GM21529 (cell line): ENCODE results near the gene TNP2.

Source experiments
- ATAC-seq: cut with Tn5 transposase; IDR thresholded peaks from one replicate; pipeline ENCODE4 v1.9.1; 2021; ENCODE audit not compliant: unreplicated experiment

Gene TNP2

GRCh38 chr16:11240636-11241473, 28.3 kb downstream of the TNP2 start:
- ATAC-seq: no peak

GRCh38 chr16:11239644-11240632, 29.2 kb downstream of the TNP2 start:
- ATAC-seq: no peak

- ATAC-seq: no peak
Observed at GRCh38 chr16:11238272-11239202, 30.6 kb downstream of the TNP2 start.

- no peak for ATAC-seq
Observed at GRCh38 chr16:11236461-11237254, 32.5 kb downstream of the TNP2 start.

GRCh38 chr16:11235703-11235991, 33.5 kb downstream of the TNP2 start:
- no peak for ATAC-seq

GRCh38 chr16:11234884-11235702, 34.0 kb downstream of the TNP2 start:
- ATAC-seq: no peak

- ATAC-seq: no peak
Observed at GRCh38 chr16:11233727-11234376, 35.3 kb downstream of the TNP2 start.

- ATAC-seq: peak; percentile 63
Observed at GRCh38 chr16:11232852-11233726, 36.0 kb downstream of the TNP2 start.

GRCh38 chr16:11232302-11232851, 36.7 kb downstream of the TNP2 start:
- ATAC-seq: no peak

GRCh38 chr16:11231367-11231970, 37.7 kb downstream of the TNP2 start:
- no peak for ATAC-seq

- no peak for ATAC-seq
Observed at GRCh38 chr16:11229906-11230305, 39.2 kb downstream of the TNP2 start.

GRCh38 chr16:11229432-11229831, 39.7 kb downstream of the TNP2 start:
- no peak for ATAC-seq

- ATAC-seq: no peak
Observed at GRCh38 chr16:11225677-11226549, 43.2 kb downstream of the TNP2 start.

- ATAC-seq: peak; percentile 81
Observed at GRCh38 chr16:11224894-11225676, 44.0 kb downstream of the TNP2 start.
